Measurements from ENCODE around the gene HSPA9. TPM values are rescaled to one million over a fixed set of nuclear protein-coding genes. Genes with fewer than 3 reads are reported as not detected.

Gene HSPA9
- total RNA-seq, 1 donor from 2014 or later: 247 TPM

- Mint-ChIP-seq H3K27ac (ENCODE audit: unreplicated experiment) (no peak overlapping the region), H3K36me3 (ENCODE audit: low read depth) (peaks cover 31% of the 10 kb centered on the region), H3K4me1 (peaks cover 4% of the 10 kb centered on the region), H3K9me3 (no peaks in the 10 kb centered on the region), H3K4me3 (no peak overlapping the region), H3K27me3 (ENCODE audit: low read depth) (no peaks in the 10 kb centered on the region)
- TF ChIP-seq CTCF (conservative IDR thresholded peaks at IDR 0.05): no peak
- no peak for DNase-seq (ENCODE audit: low read depth, low spot score)
Observed at GRCh38 chr5:138565100-138565821, 9.9 kb downstream of the HSPA9 start.

GRCh38 chr5:138564242-138564641 is 11.0 kb downstream of the HSPA9 start:
- no peaks in the 10 kb centered on the region for H3K9me3 Mint-ChIP-seq
- H3K36me3 Mint-ChIP-seq (ENCODE audit: low read depth): peaks cover 38% of the 10 kb centered on the region
- no peak overlapping the region for H3K4me3 Mint-ChIP-seq
- no peak overlapping the region for H3K27ac Mint-ChIP-seq (ENCODE audit: unreplicated experiment)
- H3K27me3 Mint-ChIP-seq (ENCODE audit: low read depth): no peaks in the 10 kb centered on the region
- H3K4me1 Mint-ChIP-seq: peaks cover 4% of the 10 kb centered on the region
- DNase-seq (ENCODE audit: low read depth, low spot score): no peak
- TF ChIP-seq CTCF (conservative IDR thresholded peaks at IDR 0.05): no peak

GRCh38 chr5:138563340-138564118 is 11.7 kb downstream of the HSPA9 start:
- Mint-ChIP-seq H3K4me3 (no peak overlapping the region), H3K9me3 (no peaks in the 10 kb centered on the region), H3K27me3 (ENCODE audit: low read depth) (no peaks in the 10 kb centered on the region), H3K4me1 (peaks cover 1% of the 10 kb centered on the region), H3K27ac (ENCODE audit: unreplicated experiment) (no peak overlapping the region), H3K36me3 (ENCODE audit: low read depth) (peaks cover 33% of the 10 kb centered on the region)
- TF ChIP-seq CTCF (conservative IDR thresholded peaks at IDR 0.05): no peak
- no peak for DNase-seq (ENCODE audit: low read depth, low spot score)

GRCh38 chr5:138560971-138561370 is 14.2 kb downstream of the HSPA9 start:
- H3K4me1 Mint-ChIP-seq: no peaks in the 10 kb centered on the region
- no peak for TF ChIP-seq CTCF (conservative IDR thresholded peaks at IDR 0.05)
- no peaks in the 10 kb centered on the region for H3K9me3 Mint-ChIP-seq
- no peak for DNase-seq (ENCODE audit: low read depth, low spot score)
- no peak overlapping the region for H3K27ac Mint-ChIP-seq (ENCODE audit: unreplicated experiment)
- no peak overlapping the region for H3K4me3 Mint-ChIP-seq
- H3K27me3 Mint-ChIP-seq (ENCODE audit: low read depth): no peaks in the 10 kb centered on the region
- peaks cover 33% of the 10 kb centered on the region for H3K36me3 Mint-ChIP-seq (ENCODE audit: low read depth)

- Mint-ChIP-seq H3K27ac (ENCODE audit: unreplicated experiment) (no peak overlapping the region), H3K4me3 (no peak overlapping the region), H3K36me3 (ENCODE audit: low read depth) (peaks cover 34% of the 10 kb centered on the region), H3K4me1 (no peaks in the 10 kb centered on the region), H3K27me3 (ENCODE audit: low read depth) (no peaks in the 10 kb centered on the region), H3K9me3 (no peaks in the 10 kb centered on the region)
- TF ChIP-seq CTCF (conservative IDR thresholded peaks at IDR 0.05): no peak
- DNase-seq (ENCODE audit: low read depth, low spot score): no peak
Observed at GRCh38 chr5:138559937-138560336, 15.3 kb downstream of the HSPA9 start.
